Fibroblast of the aortic adventitia (primary cell): ENCODE data around the gene FAM186B. TPM values are rescaled to one million over a fixed set of nuclear protein-coding genes. Genes with fewer than 3 reads are reported as not detected.

Experiments
- DNase-seq: peaks from one replicate; pipeline ENCODE4 v3.0.0-alpha.2; 2010; ENCODE audit warnings: low read depth
- H3K4me3 ChIP-seq: 2 replicates; pipeline ENCODE4 v1.5.1; 2011; ENCODE audit warnings: low read depth, mild to moderate bottlenecking, control low read depth, low read length, moderate library complexity
- total RNA-seq: library from RNA; depleted of rRNA; stranded (reverse); fragments of >200 nt; gene quantifications from 2 replicates; pipeline ENCODE4 v1.2.3, GENCODE V29; 2012; ENCODE audit warnings: low replicate concordance
- TF ChIP-seq, protein P1 (sequence below): IDR thresholded peaks from 2 replicates; pipeline ENCODE4 v1.5.1; 2011; ENCODE audit warnings: mild to moderate bottlenecking, low read length, control low read depth, inconsistent platforms; ENCODE audit not compliant: insufficient read depth

Gene FAM186B
- total RNA-seq, 1 donor = 0.45 TPM

- H3K4me3 ChIP-seq = no peak overlapping the region
- TF ChIP-seq, protein P1, sequence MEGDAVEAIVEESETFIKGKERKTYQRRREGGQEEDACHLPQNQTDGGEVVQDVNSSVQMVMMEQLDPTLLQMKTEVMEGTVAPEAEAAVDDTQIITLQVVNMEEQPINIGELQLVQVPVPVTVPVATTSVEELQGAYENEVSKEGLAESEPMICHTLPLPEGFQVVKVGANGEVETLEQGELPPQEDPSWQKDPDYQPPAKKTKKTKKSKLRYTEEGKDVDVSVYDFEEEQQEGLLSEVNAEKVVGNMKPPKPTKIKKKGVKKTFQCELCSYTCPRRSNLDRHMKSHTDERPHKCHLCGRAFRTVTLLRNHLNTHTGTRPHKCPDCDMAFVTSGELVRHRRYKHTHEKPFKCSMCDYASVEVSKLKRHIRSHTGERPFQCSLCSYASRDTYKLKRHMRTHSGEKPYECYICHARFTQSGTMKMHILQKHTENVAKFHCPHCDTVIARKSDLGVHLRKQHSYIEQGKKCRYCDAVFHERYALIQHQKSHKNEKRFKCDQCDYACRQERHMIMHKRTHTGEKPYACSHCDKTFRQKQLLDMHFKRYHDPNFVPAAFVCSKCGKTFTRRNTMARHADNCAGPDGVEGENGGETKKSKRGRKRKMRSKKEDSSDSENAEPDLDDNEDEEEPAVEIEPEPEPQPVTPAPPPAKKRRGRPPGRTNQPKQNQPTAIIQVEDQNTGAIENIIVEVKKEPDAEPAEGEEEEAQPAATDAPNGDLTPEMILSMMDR = no peak
- no peak for DNase-seq
These were observed 29.6 kb upstream of the FAM186B start for GRCh38 chr12:49635036-49635435.

DNA sequence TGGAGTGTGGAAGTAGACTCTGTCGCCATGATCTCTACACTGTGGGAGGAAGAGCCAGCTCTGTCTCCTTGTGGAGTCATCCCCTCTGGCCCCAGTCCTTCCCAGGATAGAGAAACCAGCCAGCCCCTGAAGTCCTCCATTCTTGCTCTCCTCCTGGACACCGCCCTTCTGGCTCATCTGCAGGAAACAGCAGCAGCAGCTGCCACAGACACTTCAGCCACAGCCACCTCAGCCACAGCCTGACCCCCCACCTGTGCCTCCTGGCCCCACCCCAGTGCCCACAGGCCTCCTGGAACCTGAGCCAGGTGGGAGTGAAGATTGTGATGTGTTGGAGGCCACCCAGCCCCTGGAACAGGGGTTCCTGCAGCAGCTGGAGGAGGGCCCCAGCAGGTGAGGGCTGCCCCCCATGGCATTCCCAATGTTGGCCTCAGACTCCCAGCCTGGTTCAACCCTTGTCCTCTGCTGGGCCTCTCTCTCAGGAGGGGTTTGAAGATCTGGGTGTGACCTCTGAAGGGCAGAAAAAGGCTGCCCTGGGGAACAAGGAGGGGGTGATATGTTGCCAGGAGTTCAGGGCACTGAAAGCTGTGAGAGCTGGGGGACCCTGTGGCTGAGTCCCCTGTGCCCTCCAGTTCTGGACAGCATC lies 28.4 kb upstream of the FAM186B start:
- DNase-seq = no peak

DNA sequence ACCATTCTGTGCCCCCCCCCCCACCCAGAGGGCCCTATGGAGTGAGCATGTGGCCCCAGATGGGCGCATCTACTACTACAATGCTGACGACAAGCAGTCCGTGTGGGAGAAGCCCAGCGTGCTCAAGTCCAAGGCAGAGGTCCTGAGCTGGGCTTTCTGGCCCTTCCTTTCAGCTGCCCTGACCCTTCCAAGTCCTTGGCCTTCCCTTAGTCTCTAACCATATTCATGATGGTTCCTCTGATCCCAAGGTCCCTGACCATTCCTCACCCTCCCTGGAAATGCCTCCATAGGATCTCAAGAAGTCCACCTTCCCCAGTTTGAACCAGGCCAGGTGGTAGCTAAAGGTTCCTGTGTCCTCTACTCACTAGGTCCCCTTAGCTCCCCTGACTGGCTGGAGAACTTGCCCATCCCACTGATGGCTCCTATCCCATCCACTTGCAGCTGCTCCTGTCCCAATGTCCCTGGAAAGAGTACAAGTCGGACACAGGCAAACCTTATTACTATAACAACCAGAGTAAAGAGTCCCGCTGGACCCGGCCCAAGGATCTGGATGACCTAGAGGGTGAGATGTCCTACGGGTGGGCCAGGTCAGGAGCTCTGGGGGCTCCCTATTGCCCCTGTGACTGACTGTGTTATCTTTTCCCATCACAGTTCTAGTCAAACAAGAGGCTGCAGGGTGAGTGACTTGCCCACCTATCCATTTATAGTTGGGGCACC lies 27.7 kb upstream of the FAM186B start:
- TF ChIP-seq, protein P1 = no peak
- DNase-seq = no peak

More for the DNA sequence above, 28.4 kb upstream of the FAM186B start:
- TF ChIP-seq, protein P1 = no peak
- H3K4me3 ChIP-seq = no peak overlapping the region

DNA sequence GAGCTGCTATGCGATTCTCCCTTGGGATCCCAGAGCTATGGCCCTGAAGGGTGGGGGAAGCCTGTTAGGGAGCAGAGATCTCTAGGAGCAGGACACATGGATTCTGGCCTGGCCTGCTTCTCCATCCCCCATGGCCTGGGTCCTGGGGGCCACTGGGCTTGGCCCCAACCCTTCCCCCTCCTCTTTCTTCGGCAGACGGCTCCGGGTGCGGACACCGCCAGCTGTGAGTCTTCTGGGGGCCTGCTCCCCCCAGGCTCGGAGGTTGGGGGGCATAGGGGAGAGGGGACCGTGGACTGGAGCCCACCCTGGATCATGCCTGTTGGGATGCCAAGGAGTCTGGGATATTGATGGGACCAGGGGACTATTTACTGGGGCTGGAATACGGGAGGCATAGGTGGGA lies 27.0 kb upstream of the FAM186B start:
- H3K4me3 ChIP-seq = no peak overlapping the region
- TF ChIP-seq, protein P1 = no peak
- no peak for DNase-seq

More for the DNA sequence above, 27.7 kb upstream of the FAM186B start:
- H3K4me3 ChIP-seq = no peak overlapping the region

DNA sequence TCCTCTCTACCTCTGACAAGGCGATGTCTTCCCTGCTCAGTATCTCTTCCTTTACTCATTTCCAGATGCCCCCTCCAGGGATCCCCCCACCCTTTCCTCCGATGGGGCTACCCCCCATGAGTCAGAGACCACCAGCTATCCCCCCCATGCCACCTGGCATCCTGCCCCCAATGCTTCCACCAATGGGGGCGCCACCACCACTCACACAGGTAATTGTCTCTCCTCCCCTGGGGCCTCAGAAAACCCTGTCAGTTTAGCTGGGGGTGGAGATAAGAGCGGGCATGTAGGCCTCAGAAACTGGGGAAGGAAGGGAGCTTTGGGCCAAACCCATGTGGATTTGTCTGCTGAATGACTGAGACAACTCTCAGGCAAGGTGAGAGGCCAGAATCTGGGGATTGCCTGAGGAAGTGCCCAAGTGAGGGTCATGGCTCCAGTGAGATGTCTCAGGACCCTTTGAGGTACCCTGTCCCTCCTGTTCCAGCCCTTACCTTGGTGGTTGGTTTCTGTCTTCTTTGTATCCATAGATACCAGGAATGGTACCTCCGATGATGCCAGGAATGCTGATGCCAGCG lies 26.0 kb upstream of the FAM186B start:
- TF ChIP-seq, protein P1 = no peak
- H3K4me3 ChIP-seq = no peak overlapping the region
- DNase-seq = no peak

- no peak overlapping the region for H3K4me3 ChIP-seq
- peak; percentile 74 for DNase-seq
These were observed 22.4 kb upstream of the FAM186B start for GRCh38 chr12:49627752-49628360.

More at GRCh38 chr12:49627752-49628360, 22.4 kb upstream of the FAM186B start:
- TF ChIP-seq, protein P1 = no peak
